ENCODE data around the gene DNAJB13. TPM values are rescaled to one million over a fixed set of nuclear protein-coding genes. Genes with fewer than 3 reads are reported as not detected.

Gene DNAJB13
- total and polyA plus RNA-seq, 2 of the 13 experiments (the other 11 are each of a cell fraction or from before 2014, with no cell fraction given): 2.3 TPM; not detected in 1

- TF ChIP-seq ISX (CRISPR knock-in tag; conservative IDR thresholded peaks at IDR 0.05) (no peak), RBAK (CRISPR knock-in tag; IDR thresholded peaks at IDR 0.05) (no peak), KIAA2018 (CRISPR knock-in tag; IDR thresholded peaks at IDR 0.05; ENCODE audit: borderline replicate concordance) (no peak), ZFP1 (CRISPR knock-in tag; IDR thresholded peaks at IDR 0.05) (no peak), TAF15 (IDR thresholded peaks at IDR 0.05; ENCODE audit: low read depth, low read length, poor library complexity, severe bottlenecking) (no peak), THYN1 (CRISPR knock-in tag; IDR thresholded peaks at IDR 0.05; ENCODE audit: borderline replicate concordance, low read depth) (no peak), ZNF460 (CRISPR knock-in tag; IDR thresholded peaks at IDR 0.05; ENCODE audit: borderline replicate concordance) (no peak), KMT2A (CRISPR knock-in tag; IDR thresholded peaks at IDR 0.05) (no peak), ZFP36L2 (CRISPR knock-in tag; IDR thresholded peaks at IDR 0.05) (no peak), ZNF7 (CRISPR knock-in tag; IDR thresholded peaks at IDR 0.05) (no peak)
These were observed 51.0 kb downstream of the DNAJB13 start (continued) for GRCh38 chr11:74001822-74002286.

Data from HepG2 (cell line).